Measurements from ENCODE around the gene CDK13. TPM values are rescaled to one million over a fixed set of nuclear protein-coding genes. Genes with fewer than 3 reads are reported as not detected.

The CDK13 gene
- total RNA-seq, 1 donor from 2014 or later = 18.1 TPM

- ATAC-seq (ENCODE audit: poor library complexity) (no peak), DNase-seq (no peak)
- intact Hi-C loops (cut with DNase I) = no loop called here
Measured at GRCh38 chr7:39946693-39947092, 3.4 kb upstream of the CDK13 start.

GRCh38 chr7:39948375-39948955 is 1.6 kb upstream of the CDK13 start:
- intact Hi-C loops (cut with DNase I) = no loop called here
- ATAC-seq (ENCODE audit: poor library complexity) (no peak), DNase-seq (no peak)

GRCh38 chr7:39948956-39949928 is 814 bp upstream of the CDK13 start:
- intact Hi-C loops (cut with DNase I) = no loop called here

GRCh38 chr7:39950473-39951225 is 593 bp downstream of the CDK13 start:
- intact Hi-C loops (cut with DNase I) = loop anchor here (5.0 kb wide), 1 partner anchor 97 kb away; no protein-coding TSS in a partner anchor
- DNase-seq (peak; percentile 74), ATAC-seq (ENCODE audit: poor library complexity) (peak; percentile 14)

More at GRCh38 chr7:39948956-39949928, 814 bp upstream of the CDK13 start:
- DNase-seq = peak; percentile 99
- ATAC-seq (ENCODE audit: poor library complexity) = peak; percentile 92

GRCh38 chr7:39951226-39952194 is 1.5 kb downstream of the CDK13 start:
- DNase-seq (peak; percentile 68), ATAC-seq (ENCODE audit: poor library complexity) (peak; percentile 11)
- intact Hi-C loops (cut with DNase I) = loop anchor here (5.0 kb wide), 1 partner anchor 96 kb away; no protein-coding TSS in a partner anchor

- ATAC-seq (ENCODE audit: poor library complexity) (no peak), DNase-seq (no peak)
Measured at GRCh38 chr7:39952374-39952773, 2.3 kb downstream of the CDK13 start.

GRCh38 chr7:39952803-39953202 is 2.7 kb downstream of the CDK13 start:
- intact Hi-C loops (cut with DNase I) = loop anchor here (5.0 kb wide), 1 partner anchor 94 kb away; no protein-coding TSS in a partner anchor
- DNase-seq = no peak
- ATAC-seq (ENCODE audit: poor library complexity) = no peak

More at GRCh38 chr7:39952374-39952773, 2.3 kb downstream of the CDK13 start:
- intact Hi-C loops (cut with DNase I) = loop anchor here (5.0 kb wide), 1 partner anchor 95 kb away; no protein-coding TSS in a partner anchor

GRCh38 chr7:39954694-39955093 is 4.6 kb downstream of the CDK13 start:
- DNase-seq = no peak
- ATAC-seq (ENCODE audit: poor library complexity) = no peak
- intact Hi-C loops (cut with DNase I) = loop anchor here (5.0 kb wide), 1 partner anchor 93 kb away; no protein-coding TSS in a partner anchor

GRCh38 chr7:39958038-39958437 is 8.0 kb downstream of the CDK13 start:
- DNase-seq = no peak
- no peak for ATAC-seq (ENCODE audit: poor library complexity)
- intact Hi-C loops (cut with DNase I) = no loop called here

GRCh38 chr7:39967406-39968161 is 17.5 kb downstream of the CDK13 start:
- ATAC-seq (ENCODE audit: poor library complexity) = no peak
- no peak for DNase-seq
- intact Hi-C loops (cut with DNase I) = no loop called here

- DNase-seq (no peak), ATAC-seq (ENCODE audit: poor library complexity) (no peak)
- intact Hi-C loops (cut with DNase I) = no loop called here
Measured at GRCh38 chr7:39969431-39969830, 19.4 kb downstream of the CDK13 start.

- ATAC-seq (ENCODE audit: poor library complexity) (no peak), DNase-seq (no peak)
- intact Hi-C loops (cut with DNase I) = no loop called here
Measured at GRCh38 chr7:39971924-39972323, 21.9 kb downstream of the CDK13 start.

- no peak for DNase-seq
- intact Hi-C loops (cut with DNase I) = no loop called here
- ATAC-seq (ENCODE audit: poor library complexity) = no peak
Measured at GRCh38 chr7:39973801-39974200, 23.7 kb downstream of the CDK13 start.

GRCh38 chr7:39978230-39978934 is 28.3 kb downstream of the CDK13 start:
- ATAC-seq (ENCODE audit: poor library complexity) = no peak
- intact Hi-C loops (cut with DNase I) = no loop called here

GRCh38 chr7:39979406-39980073 is 29.5 kb downstream of the CDK13 start:
- ATAC-seq (ENCODE audit: poor library complexity) (no peak), DNase-seq (no peak)
- intact Hi-C loops (cut with DNase I) = no loop called here

More at GRCh38 chr7:39978230-39978934, 28.3 kb downstream of the CDK13 start:
- DNase-seq = no peak

- DNase-seq (no peak), ATAC-seq (ENCODE audit: poor library complexity) (no peak)
- intact Hi-C loops (cut with DNase I) = no loop called here
Measured at GRCh38 chr7:39985398-39985918, 35.4 kb downstream of the CDK13 start.

Measured in Right ventricle myocardium superior (tissue), 1 donor.